ENCODE measurements around the gene SSPN.
"Not testable (repeated sequence)": the region's sequence is repeated elsewhere in the genome, so short reads cannot be mapped to it uniquely, and the experiment has no call there.

Gene SSPN

GRCh38 chr12:26231921-26232320 is 36.5 kb downstream of the SSPN start:
- WGBS, 2 donors (ENCODE audit: extremely low coverage in 2 of 2, insufficient read length in 2 of 2, insufficient replicate concordance in 1 of 2) = no CpG with 5 or more reads among the region's 3 CpGs
- Histone ChIP-seq H2BK15ac (ENCODE audit: low read length) (no peak overlapping the region), H3K27ac (replicated peaks; ENCODE audit: low read length) (no peak overlapping the region), H3K27me3 (ENCODE audit: control insufficient read depth in 3 of 3, insufficient read depth in 3 of 3, low read depth in 1 of 3, low read length in 3 of 3) (peaks cover 0 to 12% (median 0%) of the 10 kb centered on the region in 3 experiments), H2BK120ac (ENCODE audit: low read depth, low read length) (no peak overlapping the region), H3K4ac (ENCODE audit: low read length) (no peak overlapping the region), H3K9me3 (replicated peaks in 1 of 2; ENCODE audit: control insufficient read depth in 2 of 2, insufficient read depth in 1 of 2, low read depth in 1 of 2, low read length in 2 of 2) (no peaks in the 10 kb centered on the region), H3K14ac (ENCODE audit: low read length) (no peak overlapping the region), H3K36me3 (replicated peaks in 1 of 2; ENCODE audit: control insufficient read depth in 2 of 2, insufficient read depth in 2 of 2, low read length in 2 of 2) (no peaks in the 10 kb centered on the region), H2BK5ac (ENCODE audit: low read length) (no peak overlapping the region), H2AK5ac (ENCODE audit: low read depth, low read length) (no peak overlapping the region), H4K8ac (ENCODE audit: low read depth, low read length) (no peak overlapping the region), H3K9ac (ENCODE audit: low read depth, low read length, poor library complexity) (no peak overlapping the region), H4K91ac (ENCODE audit: low read depth, low read length, poor library complexity) (no peak overlapping the region), H3K18ac (ENCODE audit: low read length) (no peak overlapping the region), H2BK12ac (ENCODE audit: low read length) (no peak overlapping the region), H3K4me1 (ENCODE audit: control insufficient read depth in 2 of 2, insufficient read depth in 1 of 2, low read depth in 1 of 2, low read length in 2 of 2) (no peaks in the 10 kb centered on the region), H3K4me3 (ENCODE audit: low read length in 2 of 2) (no peak overlapping the region), H3K79me1 (ENCODE audit: low read depth, low read length) (no peaks in the 10 kb centered on the region), H2AFZ (ENCODE audit: low read length) (no peak overlapping the region), H3K23ac (ENCODE audit: low read depth, low read length, poor library complexity) (no peak overlapping the region), H3K4me2 (ENCODE audit: insufficient read depth, low read length, poor library complexity, severe bottlenecking) (no peak overlapping the region)
- no peak for DNase-seq (ENCODE audit: low spot score)

DNA sequence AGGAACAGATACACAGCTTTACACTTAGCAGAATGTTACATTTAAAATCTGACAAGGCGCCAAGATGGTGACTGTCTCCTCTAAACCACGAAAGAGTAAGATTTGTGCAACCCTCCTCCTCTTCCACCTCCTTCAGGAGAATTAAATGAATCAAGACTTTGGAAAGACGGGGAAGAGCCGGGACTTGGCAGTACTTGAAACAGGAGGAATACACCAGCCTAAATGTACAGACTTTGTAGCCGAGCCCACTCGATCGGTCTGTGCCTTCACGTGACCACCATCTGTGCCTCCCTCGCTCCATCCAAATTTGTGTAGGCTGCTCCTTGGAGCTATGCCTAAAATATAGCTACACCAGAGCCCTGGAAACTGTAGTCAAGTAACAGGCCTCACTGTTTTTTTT is 38.3 kb downstream of the SSPN start:
- WGBS, 2 donors (ENCODE audit: extremely low coverage in 2 of 2, insufficient read length in 2 of 2, insufficient replicate concordance in 1 of 2) = no CpG with 5 or more reads among the region's 9 CpGs
- no peaks in the 10 kb centered on the region for H3K36me3 ChIP-seq (replicated peaks in 1 of 2; ENCODE audit: control insufficient read depth in 2 of 2, insufficient read depth in 2 of 2, low read length in 2 of 2)
- H3K23ac ChIP-seq (ENCODE audit: low read depth, low read length, poor library complexity) = no peak overlapping the region
- no peaks in the 10 kb centered on the region for H3K4me1 ChIP-seq (ENCODE audit: control insufficient read depth in 2 of 2, insufficient read depth in 1 of 2, low read depth in 1 of 2, low read length in 2 of 2)
- H4K91ac ChIP-seq (ENCODE audit: low read depth, low read length, poor library complexity) = no peak overlapping the region
- H3K27me3 ChIP-seq (ENCODE audit: control insufficient read depth in 3 of 3, insufficient read depth in 3 of 3, low read depth in 1 of 3, low read length in 3 of 3) = no peaks in the 10 kb centered on the region
- H2BK5ac ChIP-seq (ENCODE audit: low read length) = no peak overlapping the region
- no peak for DNase-seq (ENCODE audit: low spot score)
- no peaks in the 10 kb centered on the region for H3K79me1 ChIP-seq (ENCODE audit: low read depth, low read length)
- no peaks in the 10 kb centered on the region for H3K9me3 ChIP-seq (replicated peaks in 1 of 2; ENCODE audit: control insufficient read depth in 2 of 2, insufficient read depth in 1 of 2, low read depth in 1 of 2, low read length in 2 of 2)
- no peak overlapping the region for H3K27ac ChIP-seq (replicated peaks; ENCODE audit: low read length)
- H2AFZ ChIP-seq (ENCODE audit: low read length) = no peak overlapping the region
- H2BK12ac ChIP-seq (ENCODE audit: low read length) = no peak overlapping the region
- H4K8ac ChIP-seq (ENCODE audit: low read depth, low read length) = no peak overlapping the region
- no peak overlapping the region for H3K9ac ChIP-seq (ENCODE audit: low read depth, low read length, poor library complexity)
- H3K18ac ChIP-seq (ENCODE audit: low read length) = no peak overlapping the region
- no peak overlapping the region for H2BK120ac ChIP-seq (ENCODE audit: low read depth, low read length)
- no peak overlapping the region for H2AK5ac ChIP-seq (ENCODE audit: low read depth, low read length)
- H3K4me3 ChIP-seq (ENCODE audit: low read length in 2 of 2) = no peak overlapping the region
- no peak overlapping the region for H3K4me2 ChIP-seq (ENCODE audit: insufficient read depth, low read length, poor library complexity, severe bottlenecking)
- no peak overlapping the region for H2BK15ac ChIP-seq (ENCODE audit: low read length)
- no peak overlapping the region for H3K14ac ChIP-seq (ENCODE audit: low read length)
- no peak overlapping the region for H3K4ac ChIP-seq (ENCODE audit: low read length)

DNA sequence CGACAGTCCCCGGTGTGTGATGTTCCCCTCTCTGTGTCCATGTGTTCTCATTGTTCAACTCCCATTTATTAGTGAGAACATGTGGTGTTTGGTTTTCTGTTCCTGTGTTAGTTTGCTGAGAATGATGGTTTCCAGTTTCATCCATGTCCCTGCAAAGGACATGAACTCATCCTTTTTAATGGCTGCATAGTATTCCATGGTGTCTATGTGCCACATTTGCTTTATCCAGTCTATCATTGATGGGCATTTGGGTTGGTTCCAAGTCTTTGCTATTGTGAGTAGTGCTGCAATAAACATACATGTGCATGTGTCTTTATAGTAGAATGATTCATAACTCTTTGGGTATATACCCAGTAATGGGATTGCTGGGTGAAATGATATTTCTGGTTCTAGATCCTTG is 40.1 kb downstream of the SSPN start:
- H2BK5ac ChIP-seq (ENCODE audit: low read length); H4K91ac ChIP-seq (ENCODE audit: low read depth, low read length, poor library complexity); H2BK120ac ChIP-seq (ENCODE audit: low read depth, low read length); H3K27ac ChIP-seq (replicated peaks; ENCODE audit: low read length); H2BK15ac ChIP-seq (ENCODE audit: low read length); H3K23ac ChIP-seq (ENCODE audit: low read depth, low read length, poor library complexity); H3K4ac ChIP-seq (ENCODE audit: low read length); H3K4me2 ChIP-seq (ENCODE audit: insufficient read depth, low read length, poor library complexity, severe bottlenecking); H3K4me1 ChIP-seq (ENCODE audit: control insufficient read depth in 2 of 2, insufficient read depth in 1 of 2, low read depth in 1 of 2, low read length in 2 of 2); H3K18ac ChIP-seq (ENCODE audit: low read length); H2AK5ac ChIP-seq (ENCODE audit: low read depth, low read length); H3K14ac ChIP-seq (ENCODE audit: low read length); DNase-seq (ENCODE audit: low spot score); H3K4me3 ChIP-seq (ENCODE audit: low read length in 2 of 2); H4K8ac ChIP-seq (ENCODE audit: low read depth, low read length); H2AFZ ChIP-seq (ENCODE audit: low read length); H2BK12ac ChIP-seq (ENCODE audit: low read length); H3K79me1 ChIP-seq (ENCODE audit: low read depth, low read length); H3K36me3 ChIP-seq (replicated peaks in 1 of 2; ENCODE audit: control insufficient read depth in 2 of 2, insufficient read depth in 2 of 2, low read length in 2 of 2); H3K9ac ChIP-seq (ENCODE audit: low read depth, low read length, poor library complexity); H3K9me3 ChIP-seq (replicated peaks in 1 of 2; ENCODE audit: control insufficient read depth in 2 of 2, insufficient read depth in 1 of 2, low read depth in 1 of 2, low read length in 2 of 2); H3K27me3 ChIP-seq (ENCODE audit: control insufficient read depth in 3 of 3, insufficient read depth in 3 of 3, low read depth in 1 of 3, low read length in 3 of 3): not testable (repeated sequence)
- no CpG with 5 or more reads among the region's 2 CpGs for WGBS, 2 donors (ENCODE audit: extremely low coverage in 2 of 2, insufficient read length in 2 of 2, insufficient replicate concordance in 1 of 2)

GRCh38 chr12:26238341-26239121 is 43.2 kb downstream of the SSPN start:
- Histone ChIP-seq H3K4me1 (ENCODE audit: control insufficient read depth in 2 of 2, insufficient read depth in 1 of 2, low read depth in 1 of 2, low read length in 2 of 2) (peaks cover 2 to 3% of the 10 kb centered on the region in 2 donors), H3K4me3 (ENCODE audit: low read length in 2 of 2) (no peak overlapping the region), H2BK120ac (ENCODE audit: low read depth, low read length) (no peak overlapping the region), H3K79me1 (ENCODE audit: low read depth, low read length) (no peaks in the 10 kb centered on the region), H3K14ac (ENCODE audit: low read length) (no peak overlapping the region), H3K27me3 (ENCODE audit: control insufficient read depth in 3 of 3, insufficient read depth in 3 of 3, low read depth in 1 of 3, low read length in 3 of 3) (no peaks in the 10 kb centered on the region), H2BK5ac (ENCODE audit: low read length) (no peak overlapping the region), H2AK5ac (ENCODE audit: low read depth, low read length) (no peak overlapping the region), H3K27ac (replicated peaks; ENCODE audit: low read length) (no peak overlapping the region), H3K18ac (ENCODE audit: low read length) (no peak overlapping the region), H4K8ac (ENCODE audit: low read depth, low read length) (no peak overlapping the region), H3K9ac (ENCODE audit: low read depth, low read length, poor library complexity) (no peak overlapping the region), H3K36me3 (replicated peaks in 1 of 2; ENCODE audit: control insufficient read depth in 2 of 2, insufficient read depth in 2 of 2, low read length in 2 of 2) (no peaks in the 10 kb centered on the region), H3K4me2 (ENCODE audit: insufficient read depth, low read length, poor library complexity, severe bottlenecking) (no peak overlapping the region), H4K91ac (ENCODE audit: low read depth, low read length, poor library complexity) (no peak overlapping the region), H2AFZ (ENCODE audit: low read length) (no peak overlapping the region), H2BK15ac (ENCODE audit: low read length) (no peak overlapping the region), H3K4ac (ENCODE audit: low read length) (no peak overlapping the region), H2BK12ac (ENCODE audit: low read length) (no peak overlapping the region), H3K9me3 (replicated peaks in 1 of 2; ENCODE audit: control insufficient read depth in 2 of 2, insufficient read depth in 1 of 2, low read depth in 1 of 2, low read length in 2 of 2) (no peaks in the 10 kb centered on the region), H3K23ac (ENCODE audit: low read depth, low read length, poor library complexity) (no peak overlapping the region)
- DNase-seq (ENCODE audit: low spot score) = no peak
- no CpG with 5 or more reads among the region's 4 CpGs for WGBS, 2 donors (ENCODE audit: extremely low coverage in 2 of 2, insufficient read length in 2 of 2, insufficient replicate concordance in 1 of 2)

Measured in neuronal stem cell (in vitro differentiated cells).